Tibial nerve (tissue), 4 donors: ENCODE measurements around the gene RFX7.

Experiments
- CTCF ChIP-seq, 5 experiments: fragments of 200-600 bp in 3 of 5; fragments of 450-650 bp in 2 of 5; sonication (generic) in 3 of 5; IDR thresholded peaks; one replicate each; pipeline ENCODE4 v1.5.1; 2016 to 2019; ENCODE audit warnings: antibody characterized with exemption in 5 of 5, mild to moderate bottlenecking in 3 of 5, moderate library complexity in 2 of 5
- EP300 ChIP-seq, 2 donors: sonication (generic); formaldehyde crosslinking; IDR thresholded peaks; one replicate each; pipeline ENCODE4 v1.6.1; 2017; ENCODE audit warnings: antibody characterized with exemption in 2 of 2, mild to moderate bottlenecking in 1 of 2
- POLR2A ChIP-seq, 2 donors: fragments of 450-650 bp; IDR thresholded peaks; one replicate each; pipeline ENCODE4 v1.6.1; 2017; ENCODE audit warnings: antibody characterized with exemption in 2 of 2, mild to moderate bottlenecking in 2 of 2, moderate library complexity in 2 of 2

DNA sequence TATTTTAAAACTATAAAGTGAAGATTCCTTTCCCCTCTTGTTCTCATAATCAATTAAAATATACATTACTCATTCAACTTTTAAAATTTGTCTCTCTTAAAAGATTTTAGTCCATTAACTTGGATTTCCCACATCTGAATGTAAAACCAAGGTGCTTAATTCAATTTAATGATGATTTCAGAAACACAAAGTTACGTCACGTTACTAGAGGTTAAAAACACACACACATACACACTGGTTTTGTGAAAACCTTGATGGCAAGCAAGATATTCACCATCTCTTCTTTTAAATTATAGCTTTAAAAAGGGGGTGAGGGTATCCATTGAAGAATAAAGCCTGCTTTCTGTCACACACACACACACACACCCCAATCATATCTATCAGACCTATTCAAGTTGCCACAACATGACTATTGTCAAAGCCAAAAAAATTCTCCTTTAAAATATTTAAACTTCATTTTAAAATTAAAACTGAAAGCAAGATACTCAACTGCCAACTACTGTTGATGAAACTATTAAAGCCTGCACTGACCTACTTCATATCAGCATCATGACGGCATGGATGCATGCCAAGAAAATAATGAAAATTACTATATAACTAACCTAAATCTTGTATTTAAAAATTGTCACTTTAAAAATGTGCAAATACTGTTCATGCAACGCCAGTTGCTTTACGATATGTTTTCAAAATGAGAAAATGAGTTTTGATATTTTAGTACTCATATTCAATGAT lies 2.1 kb downstream of the RFX7 start:
- TF ChIP-seq CTCF (IDR thresholded peaks at IDR 0.05) (no peak), POLR2A (IDR thresholded peaks at IDR 0.05) (no peak), EP300 (IDR thresholded peaks at IDR 0.05) (no peak)
